Gastroesophageal sphincter (tissue), 3 donors: ENCODE data around the gene RGS21.

ENCODE experiments used
- POLR2AphosphoS5 ChIP-seq: sonication (generic); formaldehyde crosslinking; IDR thresholded peaks from one replicate; pipeline ENCODE4 v1.6.1; 2017; ENCODE audit warnings: antibody characterized with exemption
- TF ChIP-seq, protein P1 (sequence below), 4 experiments: fragments of 200-600 bp in 2 of 4; fragments of 450-650 bp in 2 of 4; sonication (generic) in 1 of 4; IDR thresholded peaks; one replicate each; pipeline ENCODE4 v1.5.1; 2017 to 2019; ENCODE audit warnings: antibody characterized with exemption in 4 of 4, mild to moderate bottlenecking in 2 of 4, moderate library complexity in 2 of 4

DNA sequence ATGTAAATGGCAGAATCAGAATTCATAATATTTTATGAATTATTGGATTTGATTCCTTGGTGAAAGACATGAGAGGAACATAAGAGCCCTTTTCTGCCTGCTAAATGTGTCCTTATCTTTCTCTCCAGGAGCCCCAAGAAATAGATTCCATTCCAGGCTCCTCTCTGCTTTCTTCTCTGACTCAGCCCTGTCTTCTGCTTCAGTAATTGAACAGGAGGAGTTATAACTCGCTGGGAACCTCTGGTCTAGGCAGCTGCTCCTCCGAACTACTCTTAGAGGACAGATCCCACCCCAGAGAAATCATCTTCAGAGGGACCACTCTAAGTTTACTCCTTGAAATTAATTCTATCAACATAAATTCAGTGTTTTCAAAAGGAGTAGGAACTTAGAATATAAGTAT is 78.4 kb downstream of the RGS21 start:
- TF ChIP-seq, protein P1, sequence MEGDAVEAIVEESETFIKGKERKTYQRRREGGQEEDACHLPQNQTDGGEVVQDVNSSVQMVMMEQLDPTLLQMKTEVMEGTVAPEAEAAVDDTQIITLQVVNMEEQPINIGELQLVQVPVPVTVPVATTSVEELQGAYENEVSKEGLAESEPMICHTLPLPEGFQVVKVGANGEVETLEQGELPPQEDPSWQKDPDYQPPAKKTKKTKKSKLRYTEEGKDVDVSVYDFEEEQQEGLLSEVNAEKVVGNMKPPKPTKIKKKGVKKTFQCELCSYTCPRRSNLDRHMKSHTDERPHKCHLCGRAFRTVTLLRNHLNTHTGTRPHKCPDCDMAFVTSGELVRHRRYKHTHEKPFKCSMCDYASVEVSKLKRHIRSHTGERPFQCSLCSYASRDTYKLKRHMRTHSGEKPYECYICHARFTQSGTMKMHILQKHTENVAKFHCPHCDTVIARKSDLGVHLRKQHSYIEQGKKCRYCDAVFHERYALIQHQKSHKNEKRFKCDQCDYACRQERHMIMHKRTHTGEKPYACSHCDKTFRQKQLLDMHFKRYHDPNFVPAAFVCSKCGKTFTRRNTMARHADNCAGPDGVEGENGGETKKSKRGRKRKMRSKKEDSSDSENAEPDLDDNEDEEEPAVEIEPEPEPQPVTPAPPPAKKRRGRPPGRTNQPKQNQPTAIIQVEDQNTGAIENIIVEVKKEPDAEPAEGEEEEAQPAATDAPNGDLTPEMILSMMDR (IDR thresholded peaks at IDR 0.05): no peak
- TF ChIP-seq POLR2AphosphoS5: no peak
